Trophoblast cell (in vitro differentiated cells and primary cell): ENCODE results near the gene AVL9.

ENCODE experiments used
- DNase-seq, 2 donors: peaks; one replicate each; pipeline ENCODE4 v3.0.0-alpha.2; 2016
- H2AFZ ChIP-seq: 2 replicates; pipeline ENCODE4 v1.6.1; 2013; ENCODE audit warnings: low read length, moderate library complexity, mild to moderate bottlenecking; ENCODE audit not compliant: insufficient read depth, poor library complexity
- H2AK5ac ChIP-seq: 2 replicates; pipeline ENCODE4 v1.6.1; 2013; ENCODE audit warnings: mild to moderate bottlenecking, low read length
- H2BK120ac ChIP-seq: 2 replicates; pipeline ENCODE4 v1.6.1; 2013; ENCODE audit warnings: low read length, mild to moderate bottlenecking, moderate library complexity; ENCODE audit not compliant: insufficient read depth, poor library complexity
- H2BK12ac ChIP-seq: 2 replicates; pipeline ENCODE4 v1.6.1; 2013; ENCODE audit warnings: mild to moderate bottlenecking, low read length, moderate library complexity
- H2BK5ac ChIP-seq: 2 replicates; pipeline ENCODE4 v1.6.1; 2013; ENCODE audit warnings: low read length, low read depth, moderate library complexity, mild to moderate bottlenecking; ENCODE audit not compliant: poor library complexity
- H3K14ac ChIP-seq: 2 replicates; pipeline ENCODE4 v1.6.1; 2013; ENCODE audit warnings: mild to moderate bottlenecking, low read length
- H3K18ac ChIP-seq: 2 replicates; pipeline ENCODE4 v1.6.1; 2013; ENCODE audit warnings: mild to moderate bottlenecking, low read length
- H3K23ac ChIP-seq: 2 replicates; pipeline ENCODE4 v1.6.1; 2013; ENCODE audit warnings: low read length
- H3K27ac ChIP-seq: 2 replicates; pipeline ENCODE4 v1.5.1; 2013; ENCODE audit warnings: low read depth, mild to moderate bottlenecking, inconsistent platforms, low read length, moderate library complexity
- H3K27me3 ChIP-seq: 2 replicates; pipeline ENCODE4 v1.6.1; 2013; ENCODE audit warnings: inconsistent platforms, mild to moderate bottlenecking, low read length, moderate library complexity; ENCODE audit not compliant: insufficient read depth
- H3K36me3 ChIP-seq, 2 experiments: 1 replicate in 1 of 2; 2 replicates in 1 of 2; pipeline ENCODE4 v1.6.1; 2013; ENCODE audit warnings: low read length in 2 of 2, mild to moderate bottlenecking in 2 of 2, moderate library complexity in 1 of 2; ENCODE audit not compliant: insufficient read depth in 2 of 2, control insufficient read depth in 1 of 2
- H3K4ac ChIP-seq: 2 replicates; pipeline ENCODE4 v1.6.1; 2013; ENCODE audit warnings: low read depth, mild to moderate bottlenecking, low read length, moderate library complexity
- H3K4me1 ChIP-seq, 2 experiments: 1 replicate in 1 of 2; 2 replicates in 1 of 2; pipeline ENCODE4 v1.6.1; 2013; ENCODE audit warnings: low read length in 2 of 2, mild to moderate bottlenecking in 2 of 2, moderate library complexity in 1 of 2; ENCODE audit not compliant: insufficient read depth in 2 of 2, control insufficient read depth in 1 of 2
- H3K4me2 ChIP-seq: 2 replicates; pipeline ENCODE4 v1.6.1; 2013; ENCODE audit warnings: inconsistent platforms, mild to moderate bottlenecking, low read length, moderate library complexity
- H3K4me3 ChIP-seq: 2 replicates; pipeline ENCODE4 v1.5.1; 2013; ENCODE audit warnings: mild to moderate bottlenecking, low read depth, low read length, inconsistent platforms
- H3K79me1 ChIP-seq: one replicate; pipeline ENCODE4 v1.6.1; 2013; ENCODE audit warnings: low read length
- H3K79me2 ChIP-seq: 2 replicates; pipeline ENCODE4 v1.6.1; 2013; ENCODE audit warnings: low read length, mild to moderate bottlenecking; ENCODE audit not compliant: control insufficient read depth, insufficient read depth, poor library complexity
- H3K9ac ChIP-seq: 2 replicates; pipeline ENCODE4 v1.6.1; 2013; ENCODE audit warnings: mild to moderate bottlenecking, low read length
- H3K9me3 ChIP-seq: 2 replicates; pipeline ENCODE4 v1.6.1; 2013; ENCODE audit warnings: low read depth, mild to moderate bottlenecking, control low read depth, inconsistent platforms, low read length; ENCODE audit not compliant: insufficient read depth
- H4K12ac ChIP-seq: 2 replicates; pipeline ENCODE4 v1.6.1; 2013; ENCODE audit warnings: low read depth, mild to moderate bottlenecking, low read length, moderate library complexity
- H4K8ac ChIP-seq: 2 replicates; pipeline ENCODE4 v1.6.1; 2013; ENCODE audit warnings: low read depth, mild to moderate bottlenecking, low read length, moderate library complexity
- H4K91ac ChIP-seq: one replicate; pipeline ENCODE4 v1.6.1; 2013; ENCODE audit warnings: low read depth, mild to moderate bottlenecking, low read length, moderate library complexity
- WGBS: extraction: QIAGEN DNeasy Blood & Tissue Kit; methylation state at CpG from one replicate; pipeline ENCODE4 v1.1.7; 2013; ENCODE audit warnings: missing lambda C conversion rate; ENCODE audit not compliant: insufficient read length, insufficient coverage; ENCODE audit errors: extremely low coverage; 5-methylcytosine and 5-hydroxymethylcytosine counted together

Gene AVL9

DNA sequence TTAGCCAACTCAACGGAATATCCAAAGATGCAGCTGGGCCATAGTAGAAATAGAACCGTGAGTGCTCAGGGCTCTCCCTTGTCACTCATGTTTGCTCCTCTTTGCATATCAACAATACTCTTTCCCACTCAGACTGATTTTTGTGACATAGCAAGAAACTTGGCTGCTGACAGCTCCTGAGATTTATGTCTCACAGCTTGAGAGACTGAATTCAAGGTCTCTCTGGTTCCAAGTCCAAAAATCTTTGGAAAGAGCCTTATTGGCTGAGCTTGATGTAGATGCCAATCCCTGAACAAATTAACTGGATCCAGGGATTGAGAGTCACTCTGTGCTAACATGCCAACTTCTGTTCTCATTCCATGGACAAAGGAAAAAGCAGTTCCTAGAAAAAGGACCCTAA is 35.5 kb upstream of the AVL9 start:
- no peaks in the 10 kb centered on the region for H3K36me3 ChIP-seq
- no CpG with 5 or more reads among the region's 2 CpGs for WGBS
- H3K9me3 ChIP-seq, result peaks cover 1% of the 10 kb centered on the region
- no peak overlapping the region for H3K23ac ChIP-seq
- no peak overlapping the region for H3K14ac ChIP-seq
- H3K27me3 ChIP-seq, result no peaks in the 10 kb centered on the region
- H3K4me3 ChIP-seq, result no peak overlapping the region
- no peak for DNase-seq
- H3K9ac ChIP-seq, result no peak overlapping the region
- H3K79me1 ChIP-seq, result no peaks in the 10 kb centered on the region
- no peak overlapping the region for H4K91ac ChIP-seq
- H3K18ac ChIP-seq, result no peak overlapping the region
- no peak overlapping the region for H4K12ac ChIP-seq
- H3K4me2 ChIP-seq, result no peak overlapping the region
- H3K4me1 ChIP-seq, result no peaks in the 10 kb centered on the region
- no peak overlapping the region for H2AFZ ChIP-seq
- no peak overlapping the region for H2BK12ac ChIP-seq
- H4K8ac ChIP-seq, result no peak overlapping the region
- H2BK5ac ChIP-seq, result no peak overlapping the region
- no peak overlapping the region for H2BK120ac ChIP-seq
- no peak overlapping the region for H2AK5ac ChIP-seq
- no peak overlapping the region for H3K27ac ChIP-seq
- H3K4ac ChIP-seq, result no peak overlapping the region
- H3K79me2 ChIP-seq, result no peaks in the 10 kb centered on the region

GRCh38 chr7:32461484-32461883 is 33.8 kb upstream of the AVL9 start:
- no peak overlapping the region for H4K12ac ChIP-seq
- H3K4me2 ChIP-seq, result no peak overlapping the region
- no peak overlapping the region for H3K14ac ChIP-seq
- H3K36me3 ChIP-seq, result no peaks in the 10 kb centered on the region
- no peaks in the 10 kb centered on the region for H3K27me3 ChIP-seq
- H2AFZ ChIP-seq, result no peak overlapping the region
- H3K79me1 ChIP-seq, result no peaks in the 10 kb centered on the region
- H3K9ac ChIP-seq, result no peak overlapping the region
- DNase-seq, result no peak
- no peak overlapping the region for H2BK12ac ChIP-seq
- H3K4me3 ChIP-seq, result no peak overlapping the region
- no peak overlapping the region for H2BK5ac ChIP-seq
- no peak overlapping the region for H3K4ac ChIP-seq
- no peak overlapping the region for H3K27ac ChIP-seq
- no peak overlapping the region for H4K91ac ChIP-seq
- H2BK120ac ChIP-seq, result no peak overlapping the region
- WGBS, result no CpG with 5 or more reads among the region's 2 CpGs
- no peak overlapping the region for H2AK5ac ChIP-seq
- no peaks in the 10 kb centered on the region for H3K79me2 ChIP-seq
- H3K23ac ChIP-seq, result no peak overlapping the region
- H3K4me1 ChIP-seq, result no peaks in the 10 kb centered on the region
- H4K8ac ChIP-seq, result no peak overlapping the region
- H3K18ac ChIP-seq, result no peak overlapping the region
- H3K9me3 ChIP-seq, result peaks cover 1% of the 10 kb centered on the region

- no peak for DNase-seq
- Histone ChIP-seq H3K9ac (no peak overlapping the region), H3K23ac (no peak overlapping the region), H2BK12ac (no peak overlapping the region), H3K36me3 (no peaks in the 10 kb centered on the region), H3K79me2 (no peaks in the 10 kb centered on the region), H2AK5ac (no peak overlapping the region), H2AFZ (no peak overlapping the region), H2BK120ac (no peak overlapping the region), H2BK5ac (no peak overlapping the region), H3K9me3 (peaks cover 1% of the 10 kb centered on the region), H3K4me3 (no peak overlapping the region), H3K4me1 (no peaks in the 10 kb centered on the region), H3K14ac (no peak overlapping the region), H4K8ac (no peak overlapping the region), H3K4ac (no peak overlapping the region), H3K27ac (no peak overlapping the region), H3K27me3 (no peaks in the 10 kb centered on the region), H3K79me1 (no peaks in the 10 kb centered on the region), H3K4me2 (no peak overlapping the region), H4K12ac (no peak overlapping the region), H3K18ac (no peak overlapping the region), H4K91ac (no peak overlapping the region)
These were observed 32.8 kb upstream of the AVL9 start for GRCh38 chr7:32462451-32462850.

DNA sequence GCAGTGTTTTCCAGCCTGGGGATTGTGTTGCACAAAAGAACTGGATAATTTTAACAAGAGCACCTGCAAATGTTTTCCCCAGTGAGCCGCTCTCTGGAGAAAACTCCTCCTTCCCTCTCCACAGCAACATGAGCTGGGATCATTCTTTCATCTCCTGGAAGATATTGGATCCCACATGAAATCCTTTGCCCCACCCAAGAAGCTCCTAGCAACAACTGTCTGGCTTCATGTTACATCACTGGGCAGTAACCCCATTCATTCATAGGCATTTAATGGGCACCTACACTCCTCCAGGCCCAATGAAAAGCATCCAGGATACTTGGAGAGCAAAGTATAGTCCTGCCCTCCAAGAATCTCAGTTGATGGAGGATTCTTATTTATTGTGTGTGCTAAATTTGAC is 32.3 kb upstream of the AVL9 start:
- no peak overlapping the region for H2BK12ac ChIP-seq

More for the DNA sequence above, 32.3 kb upstream of the AVL9 start:
- WGBS, result no CpG with 5 or more reads among the region's 1 CpG
- H4K12ac ChIP-seq, result no peak overlapping the region
- no peak overlapping the region for H2AK5ac ChIP-seq
- H3K14ac ChIP-seq, result no peak overlapping the region
- H2BK120ac ChIP-seq, result no peak overlapping the region
- no peak overlapping the region for H2BK5ac ChIP-seq
- H2AFZ ChIP-seq, result no peak overlapping the region
- no peak overlapping the region for H3K9ac ChIP-seq
- H3K79me2 ChIP-seq, result no peaks in the 10 kb centered on the region
- H4K8ac ChIP-seq, result no peak overlapping the region
- DNase-seq, result no peak
- no peaks in the 10 kb centered on the region for H3K27me3 ChIP-seq
- peaks cover under 1% of the 10 kb centered on the region for H3K9me3 ChIP-seq
- no peak overlapping the region for H3K27ac ChIP-seq
- H3K23ac ChIP-seq, result no peak overlapping the region
- no peak overlapping the region for H3K4me3 ChIP-seq
- no peaks in the 10 kb centered on the region for H3K36me3 ChIP-seq
- H3K4me1 ChIP-seq, result no peaks in the 10 kb centered on the region
- no peak overlapping the region for H4K91ac ChIP-seq
- no peak overlapping the region for H3K4ac ChIP-seq
- H3K18ac ChIP-seq, result no peak overlapping the region
- H3K79me1 ChIP-seq, result no peaks in the 10 kb centered on the region
- no peak overlapping the region for H3K4me2 ChIP-seq
